OCI-LY7 (cell line): Measurements from ENCODE around the gene MIGA1. TPM values are rescaled to one million over a fixed set of nuclear protein-coding genes. Genes with fewer than 3 reads are reported as not detected.

Experiments
- BruUV-seq: library from RNA; stranded (reverse); fragments of 400-500 nt; replicated peaks from 2 replicates; lab custom pipeline; 2021; lab: Mats Ljungman, UMichigan
- CTCF ChIA-PET: fragments of 300-600 bp; sonication (Branson Sonifier 250); formaldehyde crosslinking; loops from one replicate; lab custom pipeline; 2022; ENCODE audit warnings: antibody characterized with exemption; ENCODE audit not compliant: unreplicated experiment; lab: Charles Lee
- POLR2A ChIA-PET: fragments of 300-600 bp; sonication (Branson Sonifier 250); formaldehyde crosslinking; loops from one replicate; lab custom pipeline; 2022; ENCODE audit warnings: antibody characterized with exemption; lab: Charles Lee
- DNase-seq: peaks from one replicate; pipeline ENCODE4 v3.0.0-alpha.2; 2015; ENCODE audit warnings: low spot score
- H2AFZ ChIP-seq: fragments of 200-600 bp; sonication (generic), shearing (Covaris generic); 2 replicates; pipeline ENCODE4 v1.6.1; 2014; ENCODE audit warnings: mild to moderate bottlenecking, antibody characterized with exemption, low read length, moderate library complexity
- H3K27ac ChIP-seq: fragments of 200-600 bp; sonication (generic); 2 replicates; pipeline ENCODE4 v1.5.1; 2014; ENCODE audit warnings: mixed run types, low read depth, mild to moderate bottlenecking, moderate library complexity, low read length, inconsistent platforms; ENCODE audit not compliant: poor library complexity, severe bottlenecking
- H3K36me3 ChIP-seq: fragments of 200-600 bp; sonication (generic); 2 replicates; pipeline ENCODE4 v1.6.1; 2014; ENCODE audit warnings: mild to moderate bottlenecking, antibody characterized with exemption, low read length, moderate library complexity, mixed read lengths; ENCODE audit not compliant: insufficient read depth
- H3K4me1 ChIP-seq: fragments of 200-600 bp; sonication (generic); 2 replicates; pipeline ENCODE4 v1.5.1; 2014; ENCODE audit warnings: mild to moderate bottlenecking, low read length; ENCODE audit not compliant: insufficient read depth, poor library complexity, severe bottlenecking
- H3K4me2 ChIP-seq: fragments of 200-600 bp; sonication (generic); 2 replicates; pipeline ENCODE4 v1.6.1; 2014; ENCODE audit warnings: mild to moderate bottlenecking, low read length
- H3K4me3 ChIP-seq: fragments of 200-600 bp; sonication (generic); 2 replicates; pipeline ENCODE4 v1.5.1; 2014; ENCODE audit warnings: mild to moderate bottlenecking, low read depth, low read length; ENCODE audit not compliant: poor library complexity, severe bottlenecking
- H3K79me2 ChIP-seq: fragments of 200-600 bp; sonication (generic); 2 replicates; pipeline ENCODE4 v1.6.1; 2016; ENCODE audit warnings: low read depth, mild to moderate bottlenecking, low read length, moderate library complexity, mixed read lengths; ENCODE audit not compliant: insufficient read depth
- H3K9me2 ChIP-seq: fragments of 200-600 bp; sonication (generic); 2 replicates; pipeline ENCODE4 v1.6.1; 2016; ENCODE audit warnings: mild to moderate bottlenecking, low read length, mixed read lengths; ENCODE audit not compliant: insufficient read depth
- H3K9me3 ChIP-seq: fragments of 200-600 bp; sonication (generic); 2 replicates; pipeline ENCODE4 v1.6.1; 2014; ENCODE audit warnings: mild to moderate bottlenecking, mixed run types, low read length, mixed read lengths
- H4K20me1 ChIP-seq: fragments of 200-600 bp; sonication (generic); 2 replicates; pipeline ENCODE4 v1.6.1; 2014; ENCODE audit warnings: mild to moderate bottlenecking, antibody characterized with exemption, low read length, moderate library complexity, mixed read lengths; ENCODE audit not compliant: insufficient read depth
- CTCF ChIP-seq: fragments of 200-600 bp; sonication (generic); conservative IDR thresholded peaks from 2 replicates; pipeline ENCODE4 v1.5.1; 2014; ENCODE audit warnings: mild to moderate bottlenecking, antibody characterized with exemption, low read length, moderate library complexity, mixed read lengths
- EZH2phosphoT487 ChIP-seq: fragments of 200-600 bp; sonication (generic); IDR thresholded peaks from 2 replicates; pipeline ENCODE4 v1.6.1; 2018; ENCODE audit warnings: low read depth, borderline replicate concordance, mild to moderate bottlenecking, mixed run types, antibody characterized with exemption, low read length, moderate library complexity, mixed read lengths
- intact Hi-C: fragments of 100-400 bp; cut with micrococcal nuclease; formaldehyde crosslinking; loops from one replicate; pipeline ENCODE4 v1.10.0; 2022; ENCODE audit not compliant: unreplicated experiment
- total RNA-seq, 2 experiments: library from RNA; depleted of rRNA in 1 of 2; stranded (reverse); fragments of >200 nt in 1 of 2; shearing (Covaris generic) in 1 of 2; gene quantifications; 2 replicates each; pipeline ENCODE4 v1.2.3, GENCODE V29; 2014 to 2022

MIGA1 gene
- total RNA-seq, 2 experiments from 2014 or later = 5.1 to 8.4 TPM

DNA sequence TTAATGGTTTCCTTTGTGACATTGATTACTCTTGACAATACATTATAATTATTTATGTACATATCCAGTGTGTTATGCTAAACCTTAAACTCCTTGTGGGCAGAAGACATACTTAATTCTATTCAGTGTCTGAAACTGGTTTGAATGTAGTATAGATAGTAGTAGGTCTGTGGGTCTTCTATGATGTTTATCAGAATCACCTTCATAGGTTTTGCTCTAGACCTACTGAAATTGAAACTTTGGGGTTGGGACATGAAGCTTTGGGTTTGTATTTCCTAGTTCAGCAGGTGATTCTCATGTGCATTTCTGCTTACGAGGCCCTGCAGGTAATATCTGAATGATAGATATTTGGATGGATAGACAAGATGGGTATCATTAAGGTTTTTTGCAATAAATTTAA, 48.6 kb downstream of the MIGA1 start:
- Histone ChIP-seq H3K4me2 (no peak overlapping the region), H3K36me3 (peaks cover 12% of the 10 kb centered on the region), H3K9me3 (peaks cover 6% of the 10 kb centered on the region; the same call in 1 of the 2 replicates), H3K4me1 (peaks cover 42% of the 10 kb centered on the region), H3K4me3 (no peak overlapping the region), H2AFZ (no peak overlapping the region), H3K79me2 (no peaks in the 10 kb centered on the region), H3K27ac (no peak overlapping the region), H4K20me1 (no peaks in the 10 kb centered on the region), H3K9me2 (no peaks in the 10 kb centered on the region)
- TF ChIP-seq CTCF (no peak), EZH2phosphoT487 (no peak)
- ChIA-PET POLR2A (interaction anchor here (0.6 to 3.5 kb wide), 13 partner anchors 9 to 294 kb away, joined by 3 to 18 read pairs (median 3); partner anchors contain the start of gene MIGA1), CTCF (no interaction called here)
- intact Hi-C loops = loop anchor here (10.0 kb wide), 1 partner anchor 157 kb away; no protein-coding TSS in a partner anchor
- no peak for DNase-seq
- BruUV-seq = no TSS peak

GRCh38 chr1:77829851-77830250, 50.4 kb downstream of the MIGA1 start:
- CTCF ChIA-PET = no interaction called here
- intact Hi-C loops = loop anchor here (10.0 kb wide), 1 partner anchor 155 kb away; no protein-coding TSS in a partner anchor

More at GRCh38 chr1:77829851-77830250, 50.4 kb downstream of the MIGA1 start:
- Histone ChIP-seq H3K4me3 (no peak overlapping the region), H3K36me3 (no peaks in the 10 kb centered on the region), H2AFZ (no peak overlapping the region), H3K4me2 (peak overlapping the region; percentile 36), H3K9me2 (no peaks in the 10 kb centered on the region), H3K79me2 (no peaks in the 10 kb centered on the region), H3K27ac (no peak overlapping the region), H4K20me1 (no peaks in the 10 kb centered on the region), H3K4me1 (peaks cover 33% of the 10 kb centered on the region), H3K9me3 (no peaks in the 10 kb centered on the region)
- TF ChIP-seq CTCF (no peak), EZH2phosphoT487 (no peak)
- no TSS peak for BruUV-seq
- DNase-seq = peak; percentile 13
- POLR2A ChIA-PET = interaction anchor here (0.5 to 3.5 kb wide), 8 partner anchors 8 to 307 kb away, joined by 3 to 18 read pairs (median 4); no protein-coding TSS in a partner anchor
